Prostate gland (tissue), 2 donors: ENCODE data around the gene SSU72. TPM values are rescaled to one million over a fixed set of nuclear protein-coding genes. Genes with fewer than 3 reads are reported as not detected.

ENCODE experiments used
- DNase-seq: peaks from one replicate; pipeline ENCODE4 v3.0.0-alpha.2; 2019; ENCODE audit warnings: low spot score
- H3K27ac ChIP-seq, 2 donors: fragments of 200-600 bp; sonication (generic); 2 replicates each; pipeline ENCODE4 v1.5.1; 2017 to 2019
- H3K27me3 ChIP-seq: fragments of 200-600 bp; sonication (generic); replicated peaks from 2 replicates; pipeline ENCODE4 v1.5.1; 2019; ENCODE audit not compliant: insufficient read depth
- H3K36me3 ChIP-seq, 2 donors: fragments of 200-600 bp; sonication (generic); 1 replicate in 1 of 2; 2 replicates in 1 of 2; pipeline versions ENCODE4 v1.5.1 to v1.8.1; 2017 to 2019
- H3K4me1 ChIP-seq: fragments of 200-600 bp; sonication (generic); replicated peaks from 2 replicates; pipeline ENCODE4 v1.5.1; 2019
- H3K4me3 ChIP-seq, 2 donors: fragments of 200-600 bp; sonication (generic); 2 replicates each; pipeline ENCODE4 v1.5.1; 2017 to 2019
- H3K9me3 ChIP-seq: fragments of 200-600 bp; sonication (generic); 2 replicates; pipeline ENCODE4 v1.5.1; 2017
- POLR2A ChIP-seq: fragments of 450-650 bp; IDR thresholded peaks from one replicate; pipeline ENCODE4 v1.6.1; 2016; ENCODE audit warnings: antibody characterized with exemption, mild to moderate bottlenecking
- POLR2AphosphoS5 ChIP-seq: sonication (generic); formaldehyde crosslinking; IDR thresholded peaks from one replicate; pipeline ENCODE4 v1.6.1; 2017; ENCODE audit warnings: antibody characterized with exemption
- WGBS: methylation state at CpG from one replicate; pipeline ENCODE4 v1.1.5; 2018; 5-methylcytosine and 5-hydroxymethylcytosine counted together
- intact Hi-C: fragments of 100-400 bp; cut with DNase I; formaldehyde crosslinking; loops from one replicate; pipeline ENCODE4 v1.14.2; 2022
- total RNA-seq, 2 donors: library from RNA; depleted of rRNA; stranded (reverse); fragments of >200 nt; gene quantifications; one replicate each; pipeline ENCODE4 v1.1.0, GENCODE V29; 2016
- TF ChIP-seq, protein P1 (sequence below), 4 experiments: fragments of 200-600 bp in 2 of 4; fragments of 450-650 bp in 2 of 4; sonication (generic) in 2 of 4; IDR thresholded peaks; 1 replicate in 3 of 4; 2 replicates in 1 of 4; pipeline ENCODE4 v1.5.1; 2016 to 2019; ENCODE audit warnings: antibody characterized with exemption in 4 of 4, mild to moderate bottlenecking in 2 of 4, moderate library complexity in 2 of 4

The SSU72 gene
- total RNA-seq, 2 donors from 2014 or later, result 173 to 203 TPM

DNA sequence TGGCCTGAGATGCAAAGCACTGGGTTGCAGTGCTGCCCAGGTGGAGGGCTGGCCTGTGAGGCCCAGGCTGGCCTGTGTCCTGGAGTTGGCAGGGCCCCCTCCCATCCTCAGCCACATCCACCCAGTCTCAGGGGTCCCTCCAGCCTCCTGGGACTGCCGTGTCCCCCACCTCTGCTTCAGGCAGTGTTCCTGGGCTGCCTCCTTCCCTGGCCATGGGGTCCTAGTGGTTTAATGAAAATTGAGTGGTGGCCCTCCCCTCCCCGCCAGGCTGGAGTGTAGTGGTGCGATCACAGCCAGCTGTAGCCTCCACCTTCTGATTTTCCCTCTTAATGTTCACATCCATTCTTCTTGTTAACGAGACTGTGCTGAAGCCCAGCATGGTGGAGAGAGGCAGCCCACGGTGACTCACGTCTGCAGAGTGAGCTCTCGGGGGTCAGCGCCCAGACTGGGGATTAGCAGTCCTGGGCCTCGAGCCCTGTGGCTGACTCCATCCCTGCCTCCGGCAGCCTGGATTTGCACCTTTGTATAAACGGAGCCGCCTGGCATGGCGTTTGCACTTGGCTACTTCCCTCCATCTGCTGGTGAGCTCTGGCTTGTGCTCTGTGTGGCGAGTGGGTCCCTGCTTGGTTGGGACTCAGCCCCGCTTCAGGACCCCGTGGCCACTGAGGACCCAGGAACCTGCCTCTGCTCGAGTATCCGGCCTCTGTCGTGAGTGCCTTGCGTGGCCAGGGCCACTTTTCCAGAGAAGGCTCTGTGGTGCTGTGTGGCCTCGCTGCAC lies 47.5 kb upstream of the SSU72 start:
- 80% methylated on average over 21 of the region's 21 CpGs for WGBS
- no peak for TF ChIP-seq POLR2A
- no peak for TF ChIP-seq POLR2AphosphoS5
- TF ChIP-seq, protein P1, sequence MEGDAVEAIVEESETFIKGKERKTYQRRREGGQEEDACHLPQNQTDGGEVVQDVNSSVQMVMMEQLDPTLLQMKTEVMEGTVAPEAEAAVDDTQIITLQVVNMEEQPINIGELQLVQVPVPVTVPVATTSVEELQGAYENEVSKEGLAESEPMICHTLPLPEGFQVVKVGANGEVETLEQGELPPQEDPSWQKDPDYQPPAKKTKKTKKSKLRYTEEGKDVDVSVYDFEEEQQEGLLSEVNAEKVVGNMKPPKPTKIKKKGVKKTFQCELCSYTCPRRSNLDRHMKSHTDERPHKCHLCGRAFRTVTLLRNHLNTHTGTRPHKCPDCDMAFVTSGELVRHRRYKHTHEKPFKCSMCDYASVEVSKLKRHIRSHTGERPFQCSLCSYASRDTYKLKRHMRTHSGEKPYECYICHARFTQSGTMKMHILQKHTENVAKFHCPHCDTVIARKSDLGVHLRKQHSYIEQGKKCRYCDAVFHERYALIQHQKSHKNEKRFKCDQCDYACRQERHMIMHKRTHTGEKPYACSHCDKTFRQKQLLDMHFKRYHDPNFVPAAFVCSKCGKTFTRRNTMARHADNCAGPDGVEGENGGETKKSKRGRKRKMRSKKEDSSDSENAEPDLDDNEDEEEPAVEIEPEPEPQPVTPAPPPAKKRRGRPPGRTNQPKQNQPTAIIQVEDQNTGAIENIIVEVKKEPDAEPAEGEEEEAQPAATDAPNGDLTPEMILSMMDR (IDR thresholded peaks at IDR 0.05), result no peak
- H3K4me1 ChIP-seq, result peaks cover 3% of the 10 kb centered on the region
- intact Hi-C loops, result loop anchor here (10.0 kb wide), 1 partner anchor 53 kb away; no protein-coding TSS in a partner anchor
- H3K36me3 ChIP-seq, result no peaks in the 10 kb centered on the region
- DNase-seq, result no peak
- no peaks in the 10 kb centered on the region for H3K27me3 ChIP-seq
- no peak overlapping the region for H3K4me3 ChIP-seq
- H3K27ac ChIP-seq, result no peak overlapping the region
- H3K9me3 ChIP-seq, result no peaks in the 10 kb centered on the region

- Histone ChIP-seq H3K27ac (no peak overlapping the region), H3K27me3 (no peaks in the 10 kb centered on the region), H3K9me3 (no peaks in the 10 kb centered on the region), H3K4me1 (peaks cover 11% of the 10 kb centered on the region), H3K36me3 (no peaks in the 10 kb centered on the region), H3K4me3 (no peak overlapping the region)
- 89% methylated on average over 16 of the region's 31 CpGs for WGBS
- intact Hi-C loops, result loop anchor here (10.0 kb wide), 1 partner anchor 53 kb away; no protein-coding TSS in a partner anchor
- no peak for DNase-seq
- TF ChIP-seq, protein P1 (IDR thresholded peaks at IDR 0.05), result no peak
- TF ChIP-seq POLR2AphosphoS5 (no peak), POLR2A (no peak)
Observed at GRCh38 chr1:1621173-1622009, 46.7 kb upstream of the SSU72 start.

GRCh38 chr1:1620433-1621139 lies 45.9 kb upstream of the SSU72 start:
- intact Hi-C loops, result loop anchor here (10.0 kb wide), 1 partner anchor 54 kb away; no protein-coding TSS in a partner anchor
- no peak for DNase-seq
- WGBS, result 91% methylated on average over 16 of the region's 16 CpGs
- Histone ChIP-seq H3K27me3 (no peaks in the 10 kb centered on the region), H3K4me1 (peaks cover 12% of the 10 kb centered on the region), H3K9me3 (no peaks in the 10 kb centered on the region), H3K36me3 (no peaks in the 10 kb centered on the region), H3K4me3 (no peak overlapping the region), H3K27ac (no peak overlapping the region)
- no peak for TF ChIP-seq POLR2A
- TF ChIP-seq POLR2AphosphoS5, result no peak
- TF ChIP-seq, protein P1 (IDR thresholded peaks at IDR 0.05), result no peak

GRCh38 chr1:1619917-1620361 lies 45.3 kb upstream of the SSU72 start:
- DNase-seq, result no peak
- 72% methylated on average over 12 of the region's 14 CpGs for WGBS
- Histone ChIP-seq H3K36me3 (no peaks in the 10 kb centered on the region), H3K4me3 (no peak overlapping the region), H3K27me3 (no peaks in the 10 kb centered on the region), H3K9me3 (no peaks in the 10 kb centered on the region), H3K4me1 (peaks cover 12% of the 10 kb centered on the region), H3K27ac (no peak overlapping the region)
- intact Hi-C loops, result loop anchor here (10.0 kb wide), 1 partner anchor 55 kb away; no protein-coding TSS in a partner anchor
- TF ChIP-seq, protein P1 (IDR thresholded peaks at IDR 0.05), result no peak
- TF ChIP-seq POLR2A (no peak), POLR2AphosphoS5 (no peak)
